Measurements from ENCODE around the gene ROMO1.

- no peak for TF ChIP-seq CTCF (IDR thresholded peaks at IDR 0.05)
- TF ChIP-seq POLR2A (IDR thresholded peaks at IDR 0.05): no peak
Measured at GRCh38 chr20:35735826-35736470, 36.7 kb downstream of the ROMO1 start.

All from Peyer's patch (tissue), 4 donors.